ENCODE measurements around the gene NELL1.

NELL1 gene

DNA sequence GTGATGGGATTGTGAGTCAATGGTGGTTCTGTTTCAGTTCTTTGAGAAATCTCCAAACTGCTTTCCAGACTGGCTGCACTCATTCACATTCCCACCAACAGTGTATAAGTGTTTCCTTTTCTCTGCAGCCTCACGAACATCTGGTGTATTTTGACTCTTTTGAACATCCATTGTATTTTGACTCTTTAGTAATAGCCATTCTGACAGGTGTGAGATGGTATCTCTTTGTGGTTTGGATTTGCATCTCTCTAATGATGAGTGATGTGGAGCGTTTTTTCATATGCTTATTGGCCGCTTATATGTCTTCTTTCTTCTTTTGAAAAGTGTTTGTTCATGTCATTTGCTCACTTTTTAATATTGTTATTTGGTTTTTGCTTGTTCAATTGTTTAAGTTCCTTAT lies 19.4 kb downstream of the NELL1 start:
- no peak for TF ChIP-seq POLR2A (IDR thresholded peaks at IDR 0.05; ENCODE audit: low read depth, low read length)
- DNase-seq (ENCODE audit: insufficient read length, low spot score): no peak
- no peak for FAIRE-seq

- no peak for FAIRE-seq
- TF ChIP-seq POLR2A (IDR thresholded peaks at IDR 0.05; ENCODE audit: low read depth, low read length): no peak
- no peak for DNase-seq (ENCODE audit: insufficient read length, low spot score)
Observed at GRCh38 chr11:20707876-20708275, 38.5 kb downstream of the NELL1 start.

GRCh38 chr11:20712912-20713311 lies 43.5 kb downstream of the NELL1 start:
- no peak for FAIRE-seq
- DNase-seq (ENCODE audit: insufficient read length, low spot score): no peak
- TF ChIP-seq POLR2A (IDR thresholded peaks at IDR 0.05; ENCODE audit: low read depth, low read length): no peak

DNA sequence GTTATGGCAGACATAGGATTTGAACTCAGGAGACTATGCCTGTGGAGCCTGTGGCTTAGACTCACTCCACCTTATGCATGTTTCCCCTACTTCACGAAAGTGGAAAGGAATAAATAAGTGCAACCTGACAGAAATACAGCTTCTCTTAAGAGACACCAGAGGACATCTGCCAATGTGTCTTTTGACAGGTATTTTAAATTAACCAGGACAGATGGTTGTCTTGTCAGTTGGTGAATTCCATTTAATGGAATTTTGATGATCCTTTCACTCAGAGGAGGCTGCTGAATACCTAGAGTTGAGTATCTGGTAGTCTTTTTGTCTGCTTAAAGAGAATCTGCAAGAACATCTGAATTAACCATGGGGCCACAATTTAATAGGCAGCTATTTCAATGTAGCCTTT lies 46.1 kb downstream of the NELL1 start:
- TF ChIP-seq POLR2A (IDR thresholded peaks at IDR 0.05; ENCODE audit: low read depth, low read length): no peak
- FAIRE-seq: no peak
- DNase-seq (ENCODE audit: insufficient read length, low spot score): no peak

- FAIRE-seq: no peak
- DNase-seq (ENCODE audit: insufficient read length, low spot score): no peak
- TF ChIP-seq POLR2A (IDR thresholded peaks at IDR 0.05; ENCODE audit: low read depth, low read length): no peak
Observed at GRCh38 chr11:20715931-20716330, 46.5 kb downstream of the NELL1 start.

DNA sequence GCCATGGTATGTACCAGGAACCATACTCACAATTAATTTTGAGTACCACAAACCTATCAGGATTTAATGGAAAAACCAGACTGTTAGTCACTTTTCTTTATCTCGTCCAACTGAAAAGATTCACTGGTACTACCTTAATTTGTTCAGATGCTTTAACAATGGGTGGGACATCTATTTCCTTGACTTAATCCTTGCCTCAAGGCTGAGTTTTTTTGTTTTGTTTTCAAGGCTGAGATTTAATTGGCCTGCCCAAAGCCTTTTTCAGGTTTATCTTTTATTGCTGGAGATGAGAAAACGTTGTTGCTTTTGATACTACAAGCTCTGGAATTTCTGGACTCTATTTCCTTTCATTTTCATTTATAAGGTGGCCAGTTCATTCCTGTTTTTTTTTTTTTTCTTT lies 50.4 kb downstream of the NELL1 start:
- no peak for DNase-seq (ENCODE audit: insufficient read length, low spot score)
- FAIRE-seq: no peak
- no peak for TF ChIP-seq POLR2A (IDR thresholded peaks at IDR 0.05; ENCODE audit: low read depth, low read length)

DNA sequence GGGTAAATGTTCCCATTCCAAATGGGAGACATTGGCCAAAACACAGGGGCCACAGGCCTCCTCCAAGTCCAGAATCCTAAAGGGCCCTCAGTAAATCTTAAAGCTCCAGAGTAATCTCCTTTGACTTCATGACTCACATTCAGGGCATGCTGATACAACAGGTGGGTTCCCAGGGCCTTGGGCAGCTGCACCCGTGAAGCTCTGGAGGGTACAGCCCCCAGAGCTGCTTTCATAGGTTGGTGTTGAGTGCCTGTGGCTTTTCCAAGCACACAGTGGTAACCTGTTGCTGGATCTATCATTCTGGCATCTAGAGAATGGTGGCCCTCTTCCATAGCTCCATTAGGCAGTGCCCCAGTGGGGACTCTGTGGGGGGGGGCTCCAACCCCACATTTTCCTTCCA lies 54.0 kb downstream of the NELL1 start:
- FAIRE-seq (no peak), DNase-seq (ENCODE audit: insufficient read length, low spot score) (no peak)
- no peak for TF ChIP-seq POLR2A (IDR thresholded peaks at IDR 0.05; ENCODE audit: low read depth, low read length)

DNA sequence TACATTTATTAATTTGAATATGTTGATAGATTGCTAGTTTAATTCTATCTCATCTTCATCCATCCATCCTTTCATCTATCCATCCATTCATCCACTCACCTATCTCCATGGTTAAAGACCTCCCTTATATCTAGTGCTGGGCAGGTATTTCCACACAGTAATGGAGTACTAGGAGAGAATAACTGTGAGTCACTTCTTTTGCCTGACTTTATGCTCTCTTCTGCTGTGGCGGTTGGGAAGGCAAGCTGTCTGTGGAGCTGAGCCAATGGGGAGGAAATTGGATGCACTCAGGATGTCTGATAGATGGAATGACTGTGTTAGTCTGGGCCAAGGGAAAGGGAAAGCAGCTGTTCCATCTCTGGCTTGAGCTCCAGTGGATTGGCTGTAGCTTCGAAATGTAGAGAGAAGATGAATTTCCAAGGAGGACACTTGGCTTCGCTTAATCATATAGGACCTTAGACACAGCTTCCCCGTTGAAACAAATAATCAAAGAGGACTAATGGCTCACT lies 60.3 kb downstream of the NELL1 start:
- DNase-seq (ENCODE audit: insufficient read length, low spot score): no peak
- TF ChIP-seq POLR2A (IDR thresholded peaks at IDR 0.05; ENCODE audit: low read depth, low read length): no peak
- no peak for FAIRE-seq

- DNase-seq (ENCODE audit: insufficient read length, low spot score) (no peak), FAIRE-seq (no peak)
- no peak for TF ChIP-seq POLR2A (IDR thresholded peaks at IDR 0.05; ENCODE audit: low read depth, low read length)
Observed at GRCh38 chr11:20731676-20732215, 62.4 kb downstream of the NELL1 start.

DNA sequence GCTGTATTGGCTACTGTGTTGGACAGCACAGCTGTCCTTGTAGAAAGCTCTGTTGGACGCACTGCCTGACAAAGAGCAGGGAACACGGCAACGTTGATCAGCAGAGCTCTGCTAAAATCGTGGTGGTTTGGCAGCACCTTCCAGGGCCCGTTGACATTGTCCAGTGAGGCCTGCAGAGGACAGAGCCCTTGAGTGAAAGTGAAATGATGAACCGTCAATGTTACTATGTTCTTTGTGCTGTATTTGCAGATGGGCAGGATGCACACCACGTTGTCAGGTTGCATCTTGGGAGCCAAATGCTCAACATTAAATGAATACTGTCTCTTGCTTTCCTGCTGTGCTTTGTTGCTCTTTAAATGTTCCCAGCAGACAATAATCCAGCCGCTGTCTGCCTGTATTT lies 69.7 kb downstream of the NELL1 start:
- FAIRE-seq: no peak
- TF ChIP-seq POLR2A (IDR thresholded peaks at IDR 0.05; ENCODE audit: low read depth, low read length): no peak
- no peak for DNase-seq (ENCODE audit: insufficient read length, low spot score)

- FAIRE-seq (no peak), DNase-seq (ENCODE audit: insufficient read length, low spot score) (no peak)
- TF ChIP-seq POLR2A (IDR thresholded peaks at IDR 0.05; ENCODE audit: low read depth, low read length): no peak
Observed at GRCh38 chr11:20739577-20739976, 70.2 kb downstream of the NELL1 start.

GRCh38 chr11:20754933-20755332 lies 85.5 kb downstream of the NELL1 start:
- TF ChIP-seq POLR2A (IDR thresholded peaks at IDR 0.05; ENCODE audit: low read depth, low read length): no peak
- peak; percentile 25 for DNase-seq (ENCODE audit: insufficient read length, low spot score)
- peak; percentile 15 for FAIRE-seq

DNA sequence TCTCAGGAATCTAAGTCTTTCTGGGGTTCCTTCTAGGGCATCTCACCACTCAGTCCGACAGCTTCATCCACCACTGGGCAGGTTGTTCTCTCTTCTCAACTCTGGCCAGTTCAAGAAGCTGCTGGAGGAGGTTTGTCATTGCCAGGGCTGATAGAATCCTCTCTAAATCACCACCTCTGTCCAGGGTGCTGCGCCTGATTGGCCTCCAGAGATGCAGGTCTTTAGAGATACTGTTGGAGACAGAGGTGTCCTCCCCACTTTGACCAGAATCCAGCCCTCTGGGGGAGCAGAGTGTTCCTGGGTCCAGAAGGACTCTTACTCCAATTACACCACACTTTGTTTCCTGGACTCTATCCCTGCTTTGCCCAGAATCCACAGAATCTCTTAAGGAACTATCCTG lies 90.2 kb downstream of the NELL1 start:
- DNase-seq (ENCODE audit: insufficient read length, low spot score) (no peak), FAIRE-seq (no peak)
- TF ChIP-seq POLR2A (IDR thresholded peaks at IDR 0.05; ENCODE audit: low read depth, low read length): no peak

DNA sequence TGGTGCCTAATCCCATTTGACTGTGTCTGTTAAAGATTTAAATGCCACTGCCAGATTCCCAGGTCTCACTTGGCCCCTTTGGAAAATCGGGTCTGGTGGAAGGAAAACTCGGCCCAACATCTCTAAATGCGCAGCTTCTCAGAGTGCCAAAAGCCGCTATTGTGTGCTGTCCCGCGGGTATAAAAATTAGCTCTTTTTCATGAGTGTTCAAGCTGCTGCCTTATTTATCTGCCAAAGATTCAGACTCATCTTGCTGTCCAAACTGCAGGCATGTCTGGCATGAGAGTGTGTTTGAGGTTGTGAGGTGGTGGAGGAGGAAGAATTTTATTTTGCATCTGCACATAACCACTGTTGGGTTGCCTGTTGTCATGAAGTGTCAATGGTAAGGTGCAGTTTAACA lies 91.4 kb downstream of the NELL1 start:
- FAIRE-seq (no peak), DNase-seq (ENCODE audit: insufficient read length, low spot score) (no peak)
- TF ChIP-seq POLR2A (IDR thresholded peaks at IDR 0.05; ENCODE audit: low read depth, low read length): no peak

GRCh38 chr11:20762116-20762844 lies 92.9 kb downstream of the NELL1 start:
- TF ChIP-seq POLR2A (IDR thresholded peaks at IDR 0.05; ENCODE audit: low read depth, low read length): no peak
- FAIRE-seq (no peak), DNase-seq (ENCODE audit: insufficient read length, low spot score) (no peak)

All from H54 (cell line).